ENCODE results near the gene METTL23.

The METTL23 gene

GRCh38 chr17:76726776-76727718 is at the start of gene METTL23:
Gene METTL23 (plus strand): TSS chr17:76726839. CDS start chr17:76729711, 2,872 bp downstream.
- DNase-seq (ENCODE audit: low read depth, low spot score), result peak; percentile 74
- in situ Hi-C loops (cut with HindIII; ENCODE audit: low sequenced_read_pairs), result no loop called here

GRCh38 chr17:76677406-76677805 is 49.2 kb upstream of the METTL23 start:
- TF ChIP-seq CTCF (IDR thresholded peaks at IDR 0.05; ENCODE audit: low read depth, low read length), result no peak
- no peak for DNase-seq (ENCODE audit: low read depth, low spot score)
- no peak overlapping the region for H3K4me3 ChIP-seq (ENCODE audit: low read depth, low read length)
- in situ Hi-C loops (cut with HindIII; ENCODE audit: low sequenced_read_pairs), result no loop called here

More at GRCh38 chr17:76726776-76727718, at the start of gene METTL23:
- TF ChIP-seq CTCF (IDR thresholded peaks at IDR 0.05; ENCODE audit: low read depth, low read length), result peak; percentile 78
- H3K4me3 ChIP-seq (ENCODE audit: low read depth, low read length), result peak within 1 kb of the TSS; percentile 84

GRCh38 chr17:76678330-76678729 is 48.3 kb upstream of the METTL23 start:
- DNase-seq (ENCODE audit: low read depth, low spot score), result no peak
- no peak overlapping the region for H3K4me3 ChIP-seq (ENCODE audit: low read depth, low read length)
- no peak for TF ChIP-seq CTCF (IDR thresholded peaks at IDR 0.05; ENCODE audit: low read depth, low read length)
- in situ Hi-C loops (cut with HindIII; ENCODE audit: low sequenced_read_pairs), result no loop called here

GRCh38 chr17:76679239-76679638 is 47.4 kb upstream of the METTL23 start:
- in situ Hi-C loops (cut with HindIII; ENCODE audit: low sequenced_read_pairs), result no loop called here
- H3K4me3 ChIP-seq (ENCODE audit: low read depth, low read length), result no peak overlapping the region
- DNase-seq (ENCODE audit: low read depth, low spot score), result no peak
- no peak for TF ChIP-seq CTCF (IDR thresholded peaks at IDR 0.05; ENCODE audit: low read depth, low read length)

- peak; percentile 90 for TF ChIP-seq CTCF (IDR thresholded peaks at IDR 0.05; ENCODE audit: low read depth, low read length)
- no peak overlapping the region for H3K4me3 ChIP-seq (ENCODE audit: low read depth, low read length)
- DNase-seq (ENCODE audit: low read depth, low spot score), result peak; percentile 68
- in situ Hi-C loops (cut with HindIII; ENCODE audit: low sequenced_read_pairs), result no loop called here
Observed at GRCh38 chr17:76681222-76682137, 45.2 kb upstream of the METTL23 start.

- peak; percentile 43 for DNase-seq (ENCODE audit: low read depth, low spot score)
- H3K4me3 ChIP-seq (ENCODE audit: low read depth, low read length), result no peak overlapping the region
- in situ Hi-C loops (cut with HindIII; ENCODE audit: low sequenced_read_pairs), result no loop called here
- no peak for TF ChIP-seq CTCF (IDR thresholded peaks at IDR 0.05; ENCODE audit: low read depth, low read length)
Observed at GRCh38 chr17:76682296-76682695, 44.3 kb upstream of the METTL23 start.

All from astrocyte of the spinal cord (primary cell).